Measurements from ENCODE around the gene SIK3.

GRCh38 chr11:116913000-116913399 is 185.2 kb downstream of the SIK3 start:
- TF ChIP-seq POLR2A (IDR thresholded peaks at IDR 0.05): no peak
- TF ChIP-seq, protein P1, sequence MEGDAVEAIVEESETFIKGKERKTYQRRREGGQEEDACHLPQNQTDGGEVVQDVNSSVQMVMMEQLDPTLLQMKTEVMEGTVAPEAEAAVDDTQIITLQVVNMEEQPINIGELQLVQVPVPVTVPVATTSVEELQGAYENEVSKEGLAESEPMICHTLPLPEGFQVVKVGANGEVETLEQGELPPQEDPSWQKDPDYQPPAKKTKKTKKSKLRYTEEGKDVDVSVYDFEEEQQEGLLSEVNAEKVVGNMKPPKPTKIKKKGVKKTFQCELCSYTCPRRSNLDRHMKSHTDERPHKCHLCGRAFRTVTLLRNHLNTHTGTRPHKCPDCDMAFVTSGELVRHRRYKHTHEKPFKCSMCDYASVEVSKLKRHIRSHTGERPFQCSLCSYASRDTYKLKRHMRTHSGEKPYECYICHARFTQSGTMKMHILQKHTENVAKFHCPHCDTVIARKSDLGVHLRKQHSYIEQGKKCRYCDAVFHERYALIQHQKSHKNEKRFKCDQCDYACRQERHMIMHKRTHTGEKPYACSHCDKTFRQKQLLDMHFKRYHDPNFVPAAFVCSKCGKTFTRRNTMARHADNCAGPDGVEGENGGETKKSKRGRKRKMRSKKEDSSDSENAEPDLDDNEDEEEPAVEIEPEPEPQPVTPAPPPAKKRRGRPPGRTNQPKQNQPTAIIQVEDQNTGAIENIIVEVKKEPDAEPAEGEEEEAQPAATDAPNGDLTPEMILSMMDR (IDR thresholded peaks at IDR 0.05): no peak

All from heart left ventricle (tissue), 13 donors.